ENCODE results near the gene MYCBP. TPM values are rescaled to one million over a fixed set of nuclear protein-coding genes. Genes with fewer than 3 reads are reported as not detected.
"Not testable (repeated sequence)": the region's sequence is repeated elsewhere in the genome, so short reads cannot be mapped to it uniquely, and the experiment has no call there.

The MYCBP gene, protein sequence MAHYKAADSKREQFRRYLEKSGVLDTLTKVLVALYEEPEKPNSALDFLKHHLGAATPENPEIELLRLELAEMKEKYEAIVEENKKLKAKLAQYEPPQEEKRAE
- 10 to 100 TPM; 37.2 to 48.0 TPM for total RNA-seq

DNA sequence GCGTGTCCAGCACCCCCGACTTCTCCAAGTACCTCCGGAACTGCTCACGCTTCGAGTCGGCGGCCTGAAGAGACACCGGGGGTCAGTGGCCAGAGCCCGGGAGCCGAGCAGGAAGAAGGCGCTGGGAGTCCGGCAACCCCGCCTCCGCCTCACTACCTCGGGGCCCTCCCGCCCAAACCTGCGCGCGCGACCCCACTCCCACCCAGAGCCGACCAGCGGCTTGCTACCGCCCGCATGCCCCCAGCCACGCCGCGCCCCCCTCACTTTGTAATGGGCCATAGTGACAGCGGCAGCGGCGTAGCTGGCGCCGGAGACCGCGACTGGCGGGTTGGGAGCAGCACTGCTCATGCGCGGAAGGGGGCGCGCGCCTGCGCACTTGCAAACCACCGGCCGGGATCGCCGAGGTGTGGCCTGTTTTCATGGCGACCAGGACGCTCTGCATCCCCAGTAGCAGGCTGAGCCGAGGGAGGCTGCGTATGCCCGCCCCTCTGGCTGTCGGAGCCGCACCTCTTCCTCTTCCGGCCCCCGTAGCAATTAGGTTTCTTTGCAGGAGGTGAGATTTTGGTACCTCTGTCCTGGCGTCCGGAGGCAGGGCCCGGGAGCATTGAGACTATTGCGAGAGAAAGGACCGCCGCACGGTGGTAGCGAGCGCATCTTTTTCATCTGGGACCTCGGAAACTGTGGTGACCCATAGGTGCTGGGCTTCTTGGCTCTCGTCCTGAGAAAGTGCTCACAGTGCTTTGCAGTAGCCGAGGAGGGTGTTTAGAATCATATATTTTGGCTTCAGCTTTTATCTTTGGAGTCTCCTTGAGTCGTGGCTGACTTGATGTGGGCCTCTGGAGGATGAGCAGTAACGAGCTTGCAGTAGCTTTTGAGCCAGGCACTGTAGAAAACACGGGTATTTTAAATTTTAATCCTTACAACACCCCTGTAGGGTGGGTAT, at the start of gene MYCBP:
MYCBP (minus strand) TSS at position 322 of the 943 bp plus-strand sequence; CDS start at position 279, 43 bp downstream.
- DNase-seq (ENCODE audit: low spot score) (peak; percentile 97), ATAC-seq (peak; percentile 100)
- Mint-ChIP-seq H3K9me3 (no peaks in the 10 kb centered on the region), H3K4me1 (ENCODE audit: low read depth in 2 of 2) (peaks cover 11 to 22% of the 10 kb centered on the region in 2 donors), H3K27me3 (no peaks in the 10 kb centered on the region), H3K36me3 (no peaks in the 10 kb centered on the region), H3K27ac (peak within 1 kb of the TSS; percentile 81 to 82), H3K4me3 (peak within 1 kb of the TSS; percentile 78)

DNA sequence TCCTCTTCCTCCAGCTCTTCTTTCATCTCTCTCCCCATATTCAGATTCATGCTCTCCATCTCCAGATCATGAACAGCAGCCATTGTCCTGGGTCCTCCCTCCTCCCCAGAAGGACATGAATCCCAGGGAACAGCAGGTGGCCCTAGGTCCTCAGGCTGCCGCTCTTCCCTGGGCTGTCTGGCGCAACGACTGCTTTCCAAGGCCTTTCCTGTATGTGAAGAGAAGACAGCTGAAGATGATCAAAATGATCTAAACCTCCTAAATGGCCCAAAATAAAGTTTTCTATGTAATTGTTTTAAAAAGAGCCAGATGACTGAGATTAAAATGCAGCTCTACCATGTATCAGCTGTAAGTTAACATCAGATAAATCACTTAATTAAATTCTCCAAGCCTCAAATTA, 46.0 kb upstream of the MYCBP start:
- no peaks in the 10 kb centered on the region for H3K9me3 Mint-ChIP-seq
- H3K36me3 Mint-ChIP-seq: no peaks in the 10 kb centered on the region
- H3K4me3 Mint-ChIP-seq: no peak overlapping the region
- no peak overlapping the region for H3K27ac Mint-ChIP-seq
- no peaks in the 10 kb centered on the region for H3K27me3 Mint-ChIP-seq
- no peaks in the 10 kb centered on the region for H3K4me1 Mint-ChIP-seq (ENCODE audit: low read depth in 2 of 2)
- ATAC-seq (no peak), DNase-seq (ENCODE audit: low spot score) (no peak)

DNA sequence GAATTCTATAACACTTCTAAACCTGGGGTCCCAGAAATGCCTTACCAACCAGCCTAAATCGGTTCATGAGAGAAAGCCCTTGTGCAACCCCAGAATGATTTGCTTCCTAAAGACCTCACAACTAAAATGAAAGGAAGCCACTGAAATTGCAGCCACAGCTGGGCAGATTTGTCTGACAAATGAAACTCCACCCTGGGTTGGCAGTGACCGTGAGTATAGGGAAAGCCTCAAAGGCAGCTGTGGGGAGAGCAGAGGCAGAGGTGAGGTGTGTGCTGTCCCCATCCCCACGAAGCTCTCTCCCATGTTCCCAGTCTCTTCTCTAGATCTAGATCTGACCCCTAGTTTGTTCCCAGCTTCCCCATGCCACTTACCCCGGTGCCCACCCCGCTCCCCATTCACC, 45.4 kb upstream of the MYCBP start:
- DNase-seq (ENCODE audit: low spot score) (no peak), ATAC-seq (no peak)
- no peak overlapping the region for H3K4me3 Mint-ChIP-seq
- no peak overlapping the region for H3K27ac Mint-ChIP-seq
- H3K9me3 Mint-ChIP-seq: no peaks in the 10 kb centered on the region
- H3K36me3 Mint-ChIP-seq: no peaks in the 10 kb centered on the region
- no peaks in the 10 kb centered on the region for H3K4me1 Mint-ChIP-seq (ENCODE audit: low read depth in 2 of 2)
- no peaks in the 10 kb centered on the region for H3K27me3 Mint-ChIP-seq

DNA sequence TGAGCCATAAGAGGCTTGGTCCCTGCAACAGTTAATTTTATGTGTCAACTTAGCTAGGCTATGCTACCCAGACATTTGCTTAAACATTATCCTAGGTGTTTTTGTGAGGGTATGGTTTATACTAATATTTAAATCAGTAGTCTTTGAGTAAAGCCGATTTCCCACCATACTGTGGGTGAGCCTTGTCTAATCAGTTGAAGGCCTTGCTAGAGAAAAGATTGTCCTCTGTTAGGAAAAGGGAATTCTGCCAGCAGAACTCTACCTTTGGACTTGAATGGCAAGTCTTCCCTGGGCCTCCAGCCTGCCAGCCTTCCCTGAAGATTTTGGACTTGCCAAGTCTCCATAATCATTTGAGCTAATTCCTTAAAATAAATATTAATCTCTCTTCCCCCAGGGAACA, 44.6 kb upstream of the MYCBP start:
- Mint-ChIP-seq H3K27ac (no peak overlapping the region), H3K9me3 (no peaks in the 10 kb centered on the region), H3K4me3 (no peak overlapping the region)

DNA sequence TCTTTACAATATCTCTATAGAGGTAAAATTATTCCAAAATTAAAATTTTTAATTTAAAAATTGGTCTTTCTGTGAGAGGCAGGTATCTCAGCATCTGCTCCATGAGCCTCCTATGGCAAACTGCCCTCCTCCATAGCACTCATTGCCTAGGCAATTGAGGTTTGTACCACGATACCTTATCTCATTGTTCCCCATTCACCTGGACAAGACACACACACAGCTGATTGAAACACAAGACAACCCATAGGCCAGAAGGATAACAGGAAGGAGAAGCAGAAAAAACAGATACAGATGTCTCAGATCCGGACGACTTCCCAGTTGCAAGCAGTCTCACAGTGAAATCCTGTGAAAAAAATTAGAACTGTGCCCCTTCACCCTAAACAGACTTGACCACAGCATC, 44.2 kb upstream of the MYCBP start:
- Mint-ChIP-seq H3K4me1 (ENCODE audit: low read depth in 2 of 2) (no peaks in the 10 kb centered on the region), H3K9me3 (no peaks in the 10 kb centered on the region), H3K27me3 (no peaks in the 10 kb centered on the region), H3K36me3 (no peaks in the 10 kb centered on the region), H3K27ac (no peak overlapping the region), H3K4me3 (no peak overlapping the region)
- DNase-seq (ENCODE audit: low spot score) (no peak), ATAC-seq (no peak)

More for the DNA sequence above, 44.6 kb upstream of the MYCBP start:
- no peaks in the 10 kb centered on the region for H3K36me3 Mint-ChIP-seq
- no peaks in the 10 kb centered on the region for H3K4me1 Mint-ChIP-seq (ENCODE audit: low read depth in 2 of 2)
- ATAC-seq: no peak
- DNase-seq (ENCODE audit: low spot score): no peak
- H3K27me3 Mint-ChIP-seq: no peaks in the 10 kb centered on the region

DNA sequence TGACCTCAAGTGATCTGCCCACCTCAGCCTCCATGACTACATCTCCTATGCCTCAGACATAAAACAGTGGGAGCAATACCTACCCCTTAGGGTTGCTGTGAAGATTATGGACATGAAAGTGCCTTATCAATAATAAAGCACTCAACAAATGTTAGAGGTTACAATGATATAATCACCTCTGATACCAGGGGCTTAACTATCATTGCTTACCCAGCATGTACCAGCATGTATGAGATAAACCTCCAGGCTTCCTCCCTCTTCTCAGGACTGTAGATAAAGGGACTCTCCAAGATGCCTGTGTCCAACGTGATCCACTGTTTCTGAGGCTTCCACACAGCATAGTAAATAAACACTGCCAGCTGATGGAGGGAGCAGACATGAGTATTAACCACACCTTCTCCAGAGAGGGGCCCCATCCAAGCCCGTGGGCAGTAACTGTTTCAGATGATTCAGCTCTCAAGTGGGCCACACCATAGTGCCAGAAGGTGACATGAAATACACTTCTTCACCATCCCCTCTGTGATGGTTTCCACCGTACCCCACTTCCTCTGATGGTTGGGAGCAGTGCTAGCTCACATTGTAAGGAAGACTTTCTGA, 42.3 kb upstream of the MYCBP start:
- no peak for DNase-seq (ENCODE audit: low spot score)
- no peaks in the 10 kb centered on the region for H3K9me3 Mint-ChIP-seq
- ATAC-seq: peak in 1 of 2 donors; percentile 9
- H3K36me3 Mint-ChIP-seq: no peaks in the 10 kb centered on the region
- no peak overlapping the region for H3K27ac Mint-ChIP-seq
- H3K27me3 Mint-ChIP-seq: no peaks in the 10 kb centered on the region
- H3K4me1 Mint-ChIP-seq (ENCODE audit: low read depth in 2 of 2): no peaks in the 10 kb centered on the region
- H3K4me3 Mint-ChIP-seq: no peak overlapping the region

DNA sequence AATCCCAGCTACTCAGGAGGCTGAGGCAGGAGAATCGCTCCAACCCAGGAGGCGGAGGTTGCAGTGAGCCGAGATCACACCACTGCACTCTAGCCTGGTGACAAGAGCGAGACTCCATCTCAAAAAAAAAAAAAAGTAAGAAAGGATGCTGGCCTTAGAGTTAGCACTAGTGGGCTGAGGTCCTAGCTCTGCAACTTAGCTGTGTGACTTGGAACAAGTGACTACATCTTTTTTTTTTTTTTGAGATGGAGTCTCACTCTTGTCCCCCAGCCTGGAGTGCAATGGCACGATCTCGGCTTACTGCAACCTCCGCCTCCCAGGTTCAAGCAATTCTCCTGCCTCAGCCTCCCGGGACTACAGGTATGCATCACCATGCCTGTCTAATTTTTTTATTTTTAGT, 41.8 kb upstream of the MYCBP start:
- not testable (repeated sequence) for DNase-seq (ENCODE audit: low spot score); H3K27me3 Mint-ChIP-seq; ATAC-seq; H3K4me1 Mint-ChIP-seq (ENCODE audit: low read depth in 2 of 2); H3K36me3 Mint-ChIP-seq; H3K27ac Mint-ChIP-seq; H3K4me3 Mint-ChIP-seq; H3K9me3 Mint-ChIP-seq

DNA sequence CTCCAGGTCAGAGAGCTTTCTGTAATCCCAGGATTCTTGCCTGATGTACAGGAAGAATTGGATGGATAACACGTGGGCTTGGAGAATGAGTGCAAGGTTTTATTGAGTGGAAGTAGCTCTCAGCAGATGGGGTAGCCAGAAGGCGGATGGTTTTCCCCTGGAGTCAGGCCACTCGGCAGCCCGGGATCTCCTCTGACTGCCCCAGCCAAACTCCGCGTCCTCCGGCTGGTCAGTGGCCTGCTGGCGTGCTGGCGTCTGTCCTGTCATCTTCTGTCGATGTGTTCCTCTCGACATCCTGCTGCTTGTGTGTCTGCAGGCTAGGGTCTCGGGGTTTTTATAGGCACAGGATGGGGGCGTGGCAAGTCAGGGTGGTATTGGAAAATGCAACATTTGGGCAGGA, 35.7 kb upstream of the MYCBP start:
- Mint-ChIP-seq H3K27me3 (no peaks in the 10 kb centered on the region), H3K9me3 (peaks cover 4% of the 10 kb centered on the region), H3K4me3 (no peak overlapping the region), H3K4me1 (ENCODE audit: low read depth in 2 of 2) (no peaks in the 10 kb centered on the region), H3K27ac (no peak overlapping the region), H3K36me3 (no peaks in the 10 kb centered on the region)
- ATAC-seq: no peak
- no peak for DNase-seq (ENCODE audit: low spot score)

DNA sequence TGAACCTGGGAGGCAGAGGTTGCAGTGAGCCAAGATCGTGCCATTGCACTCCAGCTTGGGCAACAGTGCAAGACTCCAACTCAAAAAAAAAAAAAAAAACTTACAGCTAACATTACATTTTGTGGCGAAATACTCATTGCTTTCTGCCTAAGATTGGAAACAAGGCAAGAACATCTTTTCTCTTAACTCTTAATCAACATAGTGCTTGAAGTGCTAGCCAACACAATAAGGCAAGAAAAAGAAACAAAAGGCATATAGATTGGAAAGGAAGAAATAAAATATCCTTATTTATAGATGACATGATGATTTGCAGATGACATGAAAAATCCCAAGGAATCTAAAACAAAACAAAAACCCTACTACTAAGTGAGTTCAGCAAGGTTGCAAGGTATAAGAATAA, 32.8 kb upstream of the MYCBP start:
- H3K36me3 Mint-ChIP-seq: no peaks in the 10 kb centered on the region
- no peak overlapping the region for H3K4me3 Mint-ChIP-seq
- DNase-seq (ENCODE audit: low spot score): no peak
- no peak for ATAC-seq
- H3K27me3 Mint-ChIP-seq: no peaks in the 10 kb centered on the region
- H3K27ac Mint-ChIP-seq: no peak overlapping the region
- no peaks in the 10 kb centered on the region for H3K4me1 Mint-ChIP-seq (ENCODE audit: low read depth in 2 of 2)
- peaks cover 4% of the 10 kb centered on the region for H3K9me3 Mint-ChIP-seq

DNA sequence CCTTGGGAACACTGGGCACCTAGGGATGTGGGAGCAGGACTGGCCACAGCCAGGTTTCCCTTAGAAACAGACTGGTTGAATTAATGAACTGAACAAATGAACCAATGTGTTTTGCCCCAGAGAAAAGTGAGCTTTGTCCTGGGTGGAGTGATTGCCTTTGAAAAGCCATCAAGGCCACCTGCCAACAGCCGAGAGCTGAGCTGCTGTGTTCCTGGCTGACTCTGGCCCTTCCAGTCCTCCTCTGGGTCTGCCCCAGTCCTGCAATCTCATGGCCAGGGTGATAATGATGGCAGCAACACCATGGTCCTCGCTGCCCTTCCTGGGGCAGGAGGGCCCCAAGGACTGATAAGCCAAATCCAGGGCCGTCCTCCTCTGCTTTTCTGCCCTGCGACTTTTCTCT, 26.4 kb upstream of the MYCBP start:
- no peak overlapping the region for H3K4me3 Mint-ChIP-seq
- H3K27ac Mint-ChIP-seq: no peak overlapping the region
- no peaks in the 10 kb centered on the region for H3K9me3 Mint-ChIP-seq
- H3K4me1 Mint-ChIP-seq (ENCODE audit: low read depth in 2 of 2): no peaks in the 10 kb centered on the region
- DNase-seq (ENCODE audit: low spot score) (no peak), ATAC-seq (no peak)
- H3K27me3 Mint-ChIP-seq: no peaks in the 10 kb centered on the region
- no peaks in the 10 kb centered on the region for H3K36me3 Mint-ChIP-seq

DNA sequence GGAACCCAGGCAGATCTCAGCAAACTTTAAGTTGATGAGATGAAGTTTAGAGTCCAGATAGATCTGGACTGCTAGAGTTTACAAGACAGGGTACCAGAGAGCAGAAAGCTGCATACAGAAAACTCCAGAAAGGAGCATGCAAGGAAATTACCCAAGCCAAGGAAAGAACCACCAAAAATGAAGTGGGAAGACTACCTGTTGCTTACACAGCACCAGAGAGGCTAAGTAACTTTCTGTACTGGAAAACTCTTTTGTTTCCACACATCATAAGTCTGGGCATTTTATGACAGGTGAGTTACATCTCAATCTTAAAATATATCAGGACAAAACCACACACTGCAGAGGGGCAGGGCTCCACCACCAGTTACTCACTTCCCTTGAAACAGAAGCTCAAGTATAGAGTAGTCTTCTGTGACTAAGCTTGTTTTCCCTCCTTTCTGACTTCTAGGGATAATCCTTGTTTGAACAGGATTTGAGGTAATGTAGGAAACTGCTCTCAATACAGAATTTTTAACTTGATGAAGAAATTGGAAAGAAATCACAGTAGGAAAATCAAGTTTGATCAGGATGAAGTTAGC, 25.6 kb upstream of the MYCBP start:
- H3K4me1 Mint-ChIP-seq (ENCODE audit: low read depth in 2 of 2): no peaks in the 10 kb centered on the region
- DNase-seq (ENCODE audit: low spot score): no peak
- no peaks in the 10 kb centered on the region for H3K9me3 Mint-ChIP-seq
- no peak overlapping the region for H3K27ac Mint-ChIP-seq
- no peak for ATAC-seq
- H3K27me3 Mint-ChIP-seq: no peaks in the 10 kb centered on the region
- H3K4me3 Mint-ChIP-seq: no peak overlapping the region
- H3K36me3 Mint-ChIP-seq: no peaks in the 10 kb centered on the region

DNA sequence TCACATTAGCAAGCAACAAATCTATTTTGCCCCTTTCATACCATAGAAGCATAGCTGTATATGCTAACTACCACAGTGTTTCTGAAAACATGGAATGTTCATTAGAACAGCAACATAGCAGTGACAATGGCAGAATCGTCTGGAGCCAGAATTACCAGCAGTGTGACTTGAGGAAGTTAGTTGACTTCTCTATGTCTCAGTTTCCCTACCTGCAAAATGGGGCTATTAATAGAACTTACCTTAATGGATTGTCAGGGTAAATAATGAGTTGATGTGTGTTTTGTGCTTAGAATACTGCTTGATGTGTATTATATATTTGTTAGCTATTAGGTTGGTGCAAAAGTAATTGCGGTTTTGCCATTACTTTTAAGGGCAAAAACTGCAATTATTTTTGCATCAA, 23.0 kb upstream of the MYCBP start:
- DNase-seq (ENCODE audit: low spot score) (no peak), ATAC-seq (no peak)
- Mint-ChIP-seq H3K27me3 (no peaks in the 10 kb centered on the region), H3K4me1 (ENCODE audit: low read depth in 2 of 2) (no peaks in the 10 kb centered on the region), H3K4me3 (no peak overlapping the region), H3K36me3 (no peaks in the 10 kb centered on the region), H3K9me3 (no peaks in the 10 kb centered on the region), H3K27ac (no peak overlapping the region)

DNA sequence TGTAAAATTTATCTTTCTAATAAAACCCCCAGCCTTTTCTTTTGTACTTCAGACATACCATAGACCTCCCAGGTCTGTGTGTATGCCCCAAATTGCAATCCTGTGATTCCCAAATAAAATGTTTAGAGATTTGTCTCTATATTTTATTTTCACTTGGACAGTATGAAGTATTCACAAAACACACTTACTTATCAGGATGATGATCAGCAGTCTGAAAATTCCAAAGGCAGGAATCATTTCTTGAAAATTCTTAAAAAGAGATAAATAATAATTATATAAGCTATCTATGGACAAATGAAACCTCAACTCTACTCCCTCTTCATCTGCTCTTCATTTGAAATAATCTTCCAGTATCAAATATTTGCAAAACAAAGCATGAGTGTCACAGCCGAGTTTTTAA, 19.8 kb upstream of the MYCBP start:
- Mint-ChIP-seq H3K9me3 (no peaks in the 10 kb centered on the region), H3K36me3 (no peaks in the 10 kb centered on the region), H3K4me1 (ENCODE audit: low read depth in 2 of 2) (no peaks in the 10 kb centered on the region), H3K27me3 (no peaks in the 10 kb centered on the region), H3K27ac (no peak overlapping the region), H3K4me3 (no peak overlapping the region)
- ATAC-seq: no peak
- no peak for DNase-seq (ENCODE audit: low spot score)

DNA sequence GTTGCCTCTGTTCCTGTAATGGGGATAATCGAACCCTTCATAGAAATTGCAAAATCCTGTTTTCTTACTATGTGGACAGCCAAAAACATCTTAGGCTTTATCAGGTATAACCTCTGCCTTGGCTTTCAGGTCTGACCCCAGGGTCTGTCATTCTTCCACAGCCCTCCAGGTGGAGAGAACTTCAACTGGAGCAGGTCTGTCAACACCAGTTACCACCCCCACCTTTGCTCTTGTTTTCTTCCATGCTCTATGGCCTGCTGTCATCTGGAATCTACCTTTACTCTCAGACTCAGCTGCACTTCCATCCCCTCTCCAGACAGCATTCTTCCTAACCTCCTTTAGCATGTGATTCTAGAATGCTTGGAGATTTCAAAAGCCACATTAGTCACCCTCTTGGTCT, 18.6 kb upstream of the MYCBP start:
- ATAC-seq (no peak), DNase-seq (ENCODE audit: low spot score) (no peak)
- no peak overlapping the region for H3K4me3 Mint-ChIP-seq
- no peaks in the 10 kb centered on the region for H3K27me3 Mint-ChIP-seq
- no peaks in the 10 kb centered on the region for H3K36me3 Mint-ChIP-seq
- no peaks in the 10 kb centered on the region for H3K4me1 Mint-ChIP-seq (ENCODE audit: low read depth in 2 of 2)
- H3K27ac Mint-ChIP-seq: no peak overlapping the region
- no peaks in the 10 kb centered on the region for H3K9me3 Mint-ChIP-seq

Measured in natural killer cell treated with Interleukin-12 subunit alpha and Interleukin-12 subunit beta and Interleukin-15 and Interleukin-18, amount 100 ng/mL, for 72 hours (primary cell).